Measurements from ENCODE around the gene TDRD6. TPM values are rescaled to one million over a fixed set of nuclear protein-coding genes. Genes with fewer than 3 reads are reported as not detected.

The TDRD6 gene
- total RNA-seq, 1 experiment from 2014 or later: 0.02 TPM

DNA sequence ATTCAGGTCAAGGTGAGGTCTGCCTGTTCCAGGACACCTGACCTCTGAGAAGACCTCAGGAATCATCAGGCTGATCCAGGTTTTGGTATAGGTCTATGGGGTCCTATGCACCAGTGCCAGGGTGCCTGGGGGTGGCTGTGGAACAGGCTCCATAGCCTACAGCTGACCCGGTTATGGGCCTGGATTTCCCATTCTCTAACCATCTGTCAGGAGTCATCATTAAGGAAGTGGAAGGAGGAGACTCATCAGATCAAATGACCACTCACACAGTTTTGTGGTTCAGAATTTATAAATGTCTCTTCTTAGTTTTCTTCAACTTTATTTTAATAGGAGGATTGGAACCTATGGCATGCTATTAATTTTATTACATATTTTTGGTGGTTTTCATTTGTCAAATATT is 32.7 kb downstream of the TDRD6 start:
- no peaks in the 10 kb centered on the region; a peak in 1 of 7 replicates for H3K36me3 Mint-ChIP-seq (ENCODE audit: insufficient read depth in 1 of 3, low read depth in 3 of 3)
- no peaks in the 10 kb centered on the region for H3K4me1 Mint-ChIP-seq
- TF ChIP-seq, protein P1, sequence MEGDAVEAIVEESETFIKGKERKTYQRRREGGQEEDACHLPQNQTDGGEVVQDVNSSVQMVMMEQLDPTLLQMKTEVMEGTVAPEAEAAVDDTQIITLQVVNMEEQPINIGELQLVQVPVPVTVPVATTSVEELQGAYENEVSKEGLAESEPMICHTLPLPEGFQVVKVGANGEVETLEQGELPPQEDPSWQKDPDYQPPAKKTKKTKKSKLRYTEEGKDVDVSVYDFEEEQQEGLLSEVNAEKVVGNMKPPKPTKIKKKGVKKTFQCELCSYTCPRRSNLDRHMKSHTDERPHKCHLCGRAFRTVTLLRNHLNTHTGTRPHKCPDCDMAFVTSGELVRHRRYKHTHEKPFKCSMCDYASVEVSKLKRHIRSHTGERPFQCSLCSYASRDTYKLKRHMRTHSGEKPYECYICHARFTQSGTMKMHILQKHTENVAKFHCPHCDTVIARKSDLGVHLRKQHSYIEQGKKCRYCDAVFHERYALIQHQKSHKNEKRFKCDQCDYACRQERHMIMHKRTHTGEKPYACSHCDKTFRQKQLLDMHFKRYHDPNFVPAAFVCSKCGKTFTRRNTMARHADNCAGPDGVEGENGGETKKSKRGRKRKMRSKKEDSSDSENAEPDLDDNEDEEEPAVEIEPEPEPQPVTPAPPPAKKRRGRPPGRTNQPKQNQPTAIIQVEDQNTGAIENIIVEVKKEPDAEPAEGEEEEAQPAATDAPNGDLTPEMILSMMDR (conservative IDR thresholded peaks at IDR 0.05): no peak
- no peaks in the 10 kb centered on the region for H3K9me3 Mint-ChIP-seq
- Histone ChIP-seq H3K14ac (ENCODE audit: insufficient read depth, low read length) (no peak overlapping the region), H3K79me2 (ENCODE audit: insufficient read depth, low read length) (no peaks in the 10 kb centered on the region), H3K23ac (ENCODE audit: insufficient read length, low read depth, low read length) (no peak overlapping the region), H2AFZ (ENCODE audit: low read length) (no peak overlapping the region), H3K4me2 (ENCODE audit: insufficient read depth, insufficient read length, low read length) (no peak overlapping the region), H4K91ac (ENCODE audit: insufficient read length, low read depth, low read length) (no peak overlapping the region), H3K27ac (ENCODE audit: insufficient read length, low read depth, low read length) (no peak overlapping the region), H3K79me1 (ENCODE audit: insufficient read depth, low read depth, low read length, poor library complexity, severe bottlenecking) (no peaks in the 10 kb centered on the region), H2BK120ac (ENCODE audit: low read depth, low read length, poor library complexity, severe bottlenecking) (no peak overlapping the region), H3K56ac (ENCODE audit: insufficient read length, low read depth, low read length) (no peak overlapping the region), H2AK5ac (ENCODE audit: insufficient read length, low read length) (no peak overlapping the region), H3T11ph (ENCODE audit: low read length) (no peak overlapping the region), H3K4ac (ENCODE audit: low read depth, low read length) (no peak overlapping the region), H2BK12ac (ENCODE audit: insufficient read length, low read depth, low read length) (no peak overlapping the region), H3K23me2 (ENCODE audit: insufficient read length, low read depth, low read length, poor library complexity, severe bottlenecking) (no peaks in the 10 kb centered on the region), H3K18ac (ENCODE audit: insufficient read length, low read depth, low read length) (no peak overlapping the region), H3K27me3 (ENCODE audit: insufficient read depth, low read length) (no peaks in the 10 kb centered on the region), H2BK5ac (ENCODE audit: insufficient read length, low read length) (no peak overlapping the region), H4K8ac (replicated peaks; ENCODE audit: insufficient read length, low read depth, low read length) (no peak overlapping the region), H4K20me1 (ENCODE audit: control insufficient read depth, insufficient read depth, insufficient read length) (no peaks in the 10 kb centered on the region), H2BK15ac (ENCODE audit: low read depth, low read length) (no peak overlapping the region), H3K4me1 (ENCODE audit: insufficient read depth, low read length) (no peaks in the 10 kb centered on the region), H3K9ac (ENCODE audit: extremely low read depth, insufficient read length, low read length) (no peak overlapping the region), H4K5ac (ENCODE audit: insufficient read length, low read depth, low read length) (no peak overlapping the region), H3K9me3 (ENCODE audit: control insufficient read depth, low read depth, low read length) (no peaks in the 10 kb centered on the region), H2BK20ac (ENCODE audit: low read depth, low read length, poor library complexity, severe bottlenecking) (no peak overlapping the region)
- no peak overlapping the region for H3K27ac Mint-ChIP-seq
- peaks cover 5% of the 10 kb centered on the region for H3K27me3 Mint-ChIP-seq (ENCODE audit: low read depth)
- no peak for DNase-seq
- WGBS (ENCODE audit: extremely low coverage, insufficient read length, low lambda C conversion rate): no CpG with 5 or more reads among the region's 1 CpG
- no peak overlapping the region for H3K4me3 Mint-ChIP-seq
